ENCODE data around the gene ANKRD62.
"Not testable (repeated sequence)": the region's sequence is repeated elsewhere in the genome, so short reads cannot be mapped to it uniquely, and the experiment has no call there.

Gene ANKRD62

DNA sequence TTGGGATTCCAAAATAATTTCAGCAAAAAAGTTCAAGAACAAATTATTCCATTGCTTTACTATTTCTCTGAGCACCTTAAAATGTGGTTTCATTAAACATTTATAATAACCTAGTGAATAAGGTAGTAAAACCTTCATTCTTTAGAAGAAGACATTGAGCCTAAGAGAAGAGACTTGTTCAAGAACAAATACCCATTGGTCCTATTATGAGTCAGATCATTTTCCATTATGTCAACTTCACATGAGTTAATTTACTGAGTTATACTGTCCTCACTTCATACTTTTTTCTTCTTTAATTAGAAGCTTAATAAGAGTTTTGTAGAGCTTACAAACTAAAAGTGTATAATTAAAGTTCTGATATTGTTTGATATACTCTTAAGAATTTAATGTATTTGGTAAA is 5.5 kb downstream of the ANKRD62 start:
- DNase-seq = no peak

DNA sequence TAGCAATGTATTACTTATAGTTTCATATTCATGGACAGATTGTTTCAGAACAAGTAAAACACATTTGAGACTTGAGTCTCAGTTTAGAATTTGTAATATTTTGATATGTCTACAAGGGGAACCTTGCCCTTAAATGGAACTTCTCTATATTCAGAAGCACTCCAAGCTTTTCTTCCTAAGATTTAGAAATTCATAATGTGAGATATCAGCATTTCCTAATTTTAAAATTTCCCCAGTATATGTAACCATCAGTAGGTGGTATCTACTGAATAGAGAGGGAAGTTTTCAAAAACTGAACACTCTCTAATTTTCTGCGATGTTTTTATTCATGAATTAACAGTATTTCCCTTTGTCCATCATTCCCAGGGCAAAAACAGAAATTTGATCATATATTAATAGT is 7.6 kb downstream of the ANKRD62 start:
- DNase-seq = no peak

DNA sequence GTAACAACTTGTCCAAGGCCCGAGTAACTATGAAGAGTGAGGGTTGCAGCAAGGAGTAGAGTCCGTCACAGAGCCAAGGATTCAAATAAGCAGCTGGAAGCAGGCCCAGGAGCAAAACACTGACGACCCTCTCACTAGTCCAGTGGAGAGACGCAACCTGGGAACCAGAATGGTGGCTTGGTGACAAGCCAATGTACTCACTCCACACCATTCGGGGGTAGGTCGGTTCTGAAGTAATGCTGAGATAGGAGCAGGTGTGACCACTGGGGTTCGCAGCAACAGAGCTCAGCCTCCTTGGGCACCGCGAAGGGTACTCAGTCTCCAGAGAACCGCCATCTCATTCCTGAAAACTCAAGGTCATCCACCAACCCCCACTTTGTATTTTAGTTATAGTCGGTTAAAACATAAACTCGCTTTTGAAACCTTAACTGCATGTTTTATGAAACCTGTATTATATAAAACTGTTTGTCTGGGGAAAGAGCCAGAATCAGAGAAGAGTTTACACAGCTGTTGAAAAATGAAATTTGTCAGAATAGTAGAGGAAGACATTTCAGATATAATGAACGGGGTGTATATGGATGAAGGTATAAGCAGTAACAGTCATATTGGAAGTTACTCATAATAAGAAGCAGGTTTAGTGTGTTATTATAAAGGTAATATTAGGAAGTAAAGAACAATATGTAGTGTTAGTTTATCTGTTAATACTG is 8.6 kb downstream of the ANKRD62 start:
- DNase-seq = no peak

DNA sequence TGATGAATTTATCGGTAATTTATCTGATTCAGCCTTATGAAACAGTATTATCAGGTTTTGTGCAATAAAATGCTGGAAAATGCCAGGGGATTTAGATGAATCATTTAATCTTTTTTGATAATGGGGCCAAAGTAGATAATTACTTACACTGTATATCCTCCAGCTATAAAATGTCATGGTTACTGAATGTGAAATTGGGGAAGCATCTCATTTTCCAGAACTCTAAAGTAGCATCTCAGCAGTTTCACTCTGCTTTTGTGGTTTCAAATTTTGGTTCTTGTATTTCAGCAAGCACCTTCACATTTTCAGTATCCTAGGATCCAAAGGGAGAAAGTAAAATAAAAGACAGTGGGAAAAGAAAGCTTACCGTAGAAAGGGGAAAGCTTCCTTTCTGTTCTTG is 12.8 kb downstream of the ANKRD62 start:
- no peak for DNase-seq

DNA sequence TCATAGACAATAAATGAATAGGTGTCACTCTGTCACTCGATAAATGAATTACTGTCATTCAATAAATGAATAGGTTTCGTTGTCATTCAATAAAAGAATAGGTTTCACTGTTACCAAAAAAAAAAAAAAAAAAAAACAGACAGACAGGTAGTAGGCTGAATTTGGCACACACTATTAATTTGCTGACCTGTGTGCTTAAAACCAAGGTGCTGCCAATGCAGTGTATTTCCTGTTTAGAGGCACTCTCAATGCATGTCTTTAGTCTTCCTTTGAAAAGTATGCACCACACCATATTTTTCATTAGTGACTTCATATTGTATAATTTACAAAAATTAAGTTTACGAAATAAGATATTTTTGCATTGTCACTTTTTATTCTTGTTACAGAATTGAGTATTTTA is 16.2 kb downstream of the ANKRD62 start:
- no peak for DNase-seq

DNA sequence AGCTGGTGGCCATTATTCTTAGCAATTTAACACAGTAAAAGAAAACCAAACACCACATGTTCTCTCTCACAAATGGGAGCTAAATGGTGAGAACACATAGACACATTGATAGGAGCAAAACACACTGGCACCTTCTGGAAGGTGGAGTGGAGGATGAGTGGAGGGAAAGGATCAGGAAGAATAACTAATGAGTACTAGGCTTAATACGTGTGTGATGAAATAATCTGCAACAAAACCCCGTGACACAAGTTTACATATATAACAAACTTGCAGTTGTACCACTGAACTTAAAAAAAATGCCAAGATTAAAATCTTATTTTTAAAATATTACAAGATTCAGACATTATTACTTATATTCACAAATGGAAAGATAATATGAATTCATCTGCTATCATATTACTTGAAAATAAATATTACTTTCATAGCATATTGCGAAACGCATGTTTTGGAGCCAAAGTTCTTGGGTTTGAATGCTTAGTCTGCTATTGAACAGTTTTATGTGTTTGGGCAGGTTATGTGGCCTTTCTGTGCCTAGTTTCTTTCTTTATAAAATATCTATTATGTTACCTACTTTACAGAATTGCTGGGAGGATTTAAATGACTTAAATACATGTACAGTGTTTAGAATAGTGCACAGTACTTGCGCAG is 20.5 kb downstream of the ANKRD62 start:
- no peak for DNase-seq

DNA sequence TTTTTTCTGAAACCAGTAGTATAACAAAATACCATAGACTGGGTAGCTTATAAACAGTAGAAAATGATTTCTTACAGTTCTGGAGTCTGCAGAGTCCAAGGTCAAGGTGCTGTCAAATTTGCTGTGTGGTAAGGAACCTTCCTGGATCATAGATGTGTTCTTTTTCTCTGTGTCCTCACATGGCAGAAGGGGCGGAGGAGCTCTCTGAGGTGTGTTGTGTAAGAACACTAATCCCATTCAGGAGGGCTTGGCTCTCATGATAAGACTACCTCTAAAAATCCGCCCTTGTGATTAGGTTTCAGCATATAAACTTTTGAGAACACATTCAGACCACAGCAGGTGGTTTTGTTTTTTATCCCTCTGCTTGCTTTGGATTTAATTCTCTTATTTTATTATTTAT is 25.7 kb downstream of the ANKRD62 start:
- no peak for DNase-seq

DNA sequence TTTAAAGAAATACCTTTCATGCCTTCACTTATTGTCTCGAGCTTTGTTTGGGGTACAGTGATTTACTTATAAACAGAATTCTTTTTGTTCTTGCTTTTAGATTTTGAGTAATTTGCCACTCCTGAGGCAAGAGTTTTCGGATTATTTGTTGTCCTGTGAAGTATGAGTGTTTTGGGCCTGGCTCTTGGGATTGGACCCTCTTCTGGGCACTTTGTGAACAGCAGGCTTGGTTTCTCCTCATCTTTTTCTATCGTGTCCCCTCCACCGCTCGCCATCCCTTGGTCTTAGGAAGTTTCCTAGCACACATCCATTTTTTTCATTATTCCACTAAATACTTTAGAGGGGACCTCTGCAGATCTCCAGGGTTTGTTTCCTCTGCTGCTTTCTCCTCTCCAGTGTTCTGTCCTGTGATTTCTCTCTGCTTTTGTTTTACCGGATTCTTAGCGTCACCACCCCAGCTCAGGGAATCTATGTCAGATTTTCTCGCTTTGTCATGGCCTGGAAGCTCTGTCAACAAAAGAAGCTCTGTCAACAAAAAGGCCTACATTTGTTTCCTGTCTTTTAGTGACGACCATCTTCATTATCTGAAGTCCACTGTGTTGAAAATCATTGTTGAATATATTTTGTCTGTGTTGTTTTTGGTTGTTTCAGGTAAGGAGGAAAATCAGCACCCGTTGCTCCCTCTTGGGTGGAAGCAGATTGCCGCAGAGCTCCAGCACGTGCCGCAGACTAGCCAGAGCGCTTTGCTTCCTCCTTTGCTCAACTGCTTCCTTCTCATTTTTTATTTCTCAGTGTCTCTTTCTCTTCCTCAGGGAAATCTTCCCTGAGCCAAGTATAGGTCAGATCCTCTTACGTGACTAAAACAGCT is 27.8 kb downstream of the ANKRD62 start:
- DNase-seq = no peak

DNA sequence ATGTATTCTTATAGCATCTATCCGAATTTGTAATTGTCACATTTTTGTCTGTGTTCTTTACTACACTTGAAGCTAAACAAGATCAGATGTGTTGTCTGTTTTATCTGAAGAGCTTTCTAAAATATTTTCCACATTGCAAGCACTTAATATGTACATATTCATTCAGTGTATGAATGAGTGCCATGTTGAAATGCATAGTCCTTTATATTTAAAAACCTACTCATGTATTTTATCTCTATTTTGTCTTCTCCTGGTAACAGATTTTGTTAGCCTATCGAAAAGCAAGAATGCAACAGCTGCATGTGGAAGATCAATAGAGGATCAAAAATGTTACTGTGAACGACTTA is 28.4 kb downstream of the ANKRD62 start:
- not testable (repeated sequence) for DNase-seq

DNA sequence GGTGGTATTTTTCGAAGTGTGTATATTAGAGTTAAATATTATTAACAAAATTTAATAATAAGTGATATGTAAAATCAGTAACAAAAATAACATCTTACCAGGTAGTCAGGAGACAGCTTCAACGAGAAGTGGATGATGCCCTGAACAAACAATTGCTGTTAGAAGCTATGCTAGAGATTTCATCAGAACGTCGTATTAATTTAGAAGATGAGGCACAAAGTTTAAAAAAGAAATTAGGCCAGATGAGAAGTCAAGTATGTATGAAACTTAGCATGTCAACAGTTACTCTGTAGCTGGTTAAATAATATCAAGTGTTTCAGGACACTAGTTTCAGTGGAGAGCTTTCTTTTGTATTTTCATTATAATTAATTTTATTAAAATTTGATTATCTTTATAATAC is 34.0 kb downstream of the ANKRD62 start:
- DNase-seq = not testable (repeated sequence)

DNA sequence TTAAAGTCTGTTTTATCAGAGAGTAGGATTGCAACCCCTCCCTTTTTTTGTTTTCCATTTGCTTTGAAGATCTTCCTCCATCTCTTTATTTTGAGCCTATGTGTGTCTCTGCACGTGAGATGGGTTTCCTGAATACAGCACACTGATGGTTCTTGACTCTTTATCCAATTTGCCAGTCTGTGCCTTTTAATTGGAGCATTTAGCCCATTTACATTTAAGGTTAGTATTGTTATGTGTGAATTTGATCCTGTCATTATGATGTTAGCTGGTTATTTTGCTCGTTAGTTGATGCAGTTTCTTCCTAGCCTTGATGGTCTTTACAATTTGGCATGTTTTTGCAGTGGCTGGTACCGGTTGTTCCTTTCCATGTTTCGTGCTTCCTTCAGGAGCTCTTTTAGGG is 45.2 kb downstream of the ANKRD62 start:
- not testable (repeated sequence) for DNase-seq

DNA sequence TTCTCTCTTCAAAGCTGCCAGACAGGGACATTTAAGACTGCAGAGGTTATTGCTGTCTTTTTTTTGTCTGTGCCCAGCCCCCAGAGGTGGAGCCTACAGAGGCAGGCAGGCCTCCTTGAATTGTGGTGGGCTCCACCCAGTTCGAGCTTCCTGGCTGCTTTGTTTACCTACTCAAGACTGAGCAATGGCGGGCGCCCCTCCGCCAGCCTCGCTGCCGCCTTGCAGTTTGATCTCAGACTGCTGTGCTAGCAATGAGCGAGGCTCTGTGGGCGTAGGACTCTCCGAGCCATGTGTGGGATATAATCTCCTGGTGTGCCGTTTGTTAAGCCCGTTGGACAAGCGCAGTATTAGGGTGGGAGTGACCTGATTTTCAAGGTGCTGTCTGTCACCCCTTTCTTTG is 47.2 kb downstream of the ANKRD62 start:
- DNase-seq = not testable (repeated sequence)

DNA sequence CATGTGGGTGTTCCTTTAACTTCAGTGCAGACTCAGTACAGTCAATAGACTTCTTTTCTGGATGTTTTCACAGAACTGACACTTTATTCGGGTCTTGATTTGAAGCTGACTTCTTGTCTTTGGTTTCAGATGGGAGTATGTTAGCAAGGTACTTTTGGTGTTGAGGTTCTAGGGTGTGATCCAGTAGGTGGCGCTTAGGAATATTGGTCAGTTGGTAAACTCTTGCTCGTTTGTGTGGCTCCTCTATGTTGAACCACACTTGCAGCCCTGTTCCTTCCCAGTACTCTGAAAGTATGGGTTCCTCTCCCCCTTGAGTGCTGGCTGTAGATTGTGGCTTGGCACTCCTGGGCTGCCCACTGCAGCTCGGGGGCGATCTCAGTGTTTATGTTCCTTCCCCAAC is 48.1 kb downstream of the ANKRD62 start:
- not testable (repeated sequence) for DNase-seq

DNA sequence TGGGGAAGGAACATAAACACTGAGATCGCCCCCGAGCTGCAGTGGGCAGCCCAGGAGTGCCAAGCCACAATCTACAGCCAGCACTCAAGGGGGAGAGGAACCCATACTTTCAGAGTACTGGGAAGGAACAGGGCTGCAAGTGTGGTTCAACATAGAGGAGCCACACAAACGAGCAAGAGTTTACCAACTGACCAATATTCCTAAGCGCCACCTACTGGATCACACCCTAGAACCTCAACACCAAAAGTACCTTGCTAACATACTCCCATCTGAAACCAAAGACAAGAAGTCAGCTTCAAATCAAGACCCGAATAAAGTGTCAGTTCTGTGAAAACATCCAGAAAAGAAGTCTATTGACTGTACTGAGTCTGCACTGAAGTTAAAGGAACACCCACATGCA is 55.8 kb downstream of the ANKRD62 start:
- DNase-seq = not testable (repeated sequence)

DNA sequence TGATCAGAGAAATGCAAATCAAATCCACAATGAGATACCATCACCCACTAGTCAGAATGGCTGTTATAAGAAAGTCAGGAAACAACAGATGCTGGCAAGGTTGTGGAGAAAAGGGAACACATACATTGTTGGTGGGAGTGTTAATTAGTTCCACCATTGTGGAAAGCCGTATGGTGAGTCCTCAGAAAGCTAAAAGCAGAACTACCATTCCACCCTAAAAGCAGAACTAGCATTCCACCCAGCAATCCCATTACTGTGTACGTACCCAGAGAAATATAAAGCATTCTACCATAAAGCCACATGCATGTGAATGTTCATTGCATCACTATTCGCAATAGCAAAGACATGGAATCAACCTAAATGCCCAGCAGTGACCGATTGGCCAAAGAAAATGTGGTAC is 60.7 kb downstream of the ANKRD62 start:
- no peak for DNase-seq

DNA sequence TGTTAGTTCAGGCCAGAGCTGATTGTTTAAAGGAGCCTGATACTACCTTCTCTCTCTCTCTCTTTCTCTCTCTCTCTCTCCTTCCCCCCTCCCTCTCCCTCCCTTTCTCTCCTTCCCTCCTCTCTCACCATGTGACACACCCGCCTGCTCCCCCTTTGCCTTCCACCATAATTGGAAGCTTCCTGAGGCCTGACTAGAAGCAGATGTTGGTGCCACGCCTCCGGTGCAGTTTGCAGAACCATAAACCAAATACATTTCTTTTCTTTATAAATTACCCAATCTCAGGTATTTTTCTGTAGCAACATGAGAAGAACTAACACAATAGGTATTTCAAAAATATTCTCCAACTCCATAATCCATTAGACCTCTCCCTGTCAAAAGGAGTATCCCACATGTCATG is 62.4 kb downstream of the ANKRD62 start:
- no peak for DNase-seq

DNA sequence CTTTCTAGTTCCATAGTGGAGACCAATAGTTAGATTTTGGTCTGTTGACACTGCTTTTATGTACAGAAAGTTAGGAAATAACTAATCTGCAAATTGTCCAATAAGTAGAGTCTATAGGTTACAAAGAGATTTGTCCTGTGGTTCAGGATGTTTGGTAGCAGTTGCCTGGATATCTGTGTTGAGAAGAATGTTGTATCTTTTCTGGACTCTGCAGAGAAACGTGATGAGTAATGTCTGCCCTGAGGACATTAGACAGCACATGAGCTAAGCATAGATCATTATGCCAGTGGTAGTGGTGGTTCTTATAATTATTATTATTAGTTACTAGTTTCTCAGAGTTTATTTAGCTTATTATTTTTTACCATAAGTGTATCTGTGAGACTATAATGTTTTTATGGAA is 65.8 kb downstream of the ANKRD62 start:
- DNase-seq = no peak

DNA sequence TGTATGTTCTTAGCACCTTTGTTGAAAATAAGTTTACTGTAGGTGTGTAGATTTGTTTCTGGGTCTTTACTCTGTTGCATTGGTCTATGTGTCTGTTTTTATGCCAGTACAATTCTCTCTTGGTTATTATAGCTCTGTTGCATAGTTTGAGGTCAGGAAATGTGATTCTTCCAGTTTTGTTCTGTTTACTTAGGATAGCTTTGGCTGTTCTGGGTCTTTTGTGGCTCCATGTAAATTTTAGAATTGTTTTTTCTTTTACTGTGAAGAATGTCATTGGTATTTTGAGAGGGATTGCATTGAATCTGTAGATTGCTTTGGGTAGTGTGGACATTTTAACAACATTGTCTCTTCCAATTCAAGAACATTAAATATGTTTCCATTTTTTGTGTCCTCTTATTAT is 69.1 kb downstream of the ANKRD62 start:
- no peak for DNase-seq

DNA sequence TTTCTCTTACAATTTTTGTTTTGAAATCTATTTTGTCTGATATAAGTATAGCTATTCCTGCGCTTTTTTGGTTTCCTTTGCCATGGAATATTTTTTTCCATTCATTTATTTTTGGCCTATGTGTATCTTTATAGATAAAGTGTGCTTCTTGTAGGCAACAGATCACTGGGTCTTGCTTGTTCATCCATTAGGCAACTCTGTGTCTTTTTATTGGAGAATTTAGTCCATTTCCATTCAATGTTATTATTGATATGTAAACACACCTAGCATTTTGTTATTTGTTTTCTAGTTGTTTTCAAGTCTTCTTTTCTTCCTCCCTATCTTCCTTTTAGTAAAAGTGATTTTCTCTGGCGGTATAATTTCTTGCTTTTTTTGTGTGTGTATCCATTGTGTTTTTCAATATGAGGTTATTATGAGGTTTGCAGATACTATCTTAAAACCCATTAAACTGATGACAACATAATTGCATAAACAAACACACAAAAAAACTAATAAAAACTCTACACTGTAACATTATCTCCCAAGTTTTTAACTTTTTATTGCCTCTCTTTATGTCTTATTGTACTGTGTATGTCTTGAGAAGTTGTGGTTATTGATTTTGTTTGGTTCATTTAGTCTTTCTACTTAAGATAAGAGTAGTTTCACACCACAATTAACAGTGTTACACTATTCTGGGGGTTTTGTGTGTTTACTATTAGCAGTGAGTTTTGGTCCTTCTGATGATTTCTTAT is 71.6 kb downstream of the ANKRD62 start:
- DNase-seq = no peak
